ENCODE data around the gene ZC3H10. TPM values are rescaled to one million over a fixed set of nuclear protein-coding genes. Genes with fewer than 3 reads are reported as not detected.
A peak's percentile ranks its signal among the peaks of the same experiment; 100 is the strongest.

Gene ZC3H10
- total RNA-seq, 1 experiment from 2014 or later: 11.3 TPM

GRCh38 chr12:56117778-56118687 is at the start of gene ZC3H10 (continued):
- TF ChIP-seq, protein P1, sequence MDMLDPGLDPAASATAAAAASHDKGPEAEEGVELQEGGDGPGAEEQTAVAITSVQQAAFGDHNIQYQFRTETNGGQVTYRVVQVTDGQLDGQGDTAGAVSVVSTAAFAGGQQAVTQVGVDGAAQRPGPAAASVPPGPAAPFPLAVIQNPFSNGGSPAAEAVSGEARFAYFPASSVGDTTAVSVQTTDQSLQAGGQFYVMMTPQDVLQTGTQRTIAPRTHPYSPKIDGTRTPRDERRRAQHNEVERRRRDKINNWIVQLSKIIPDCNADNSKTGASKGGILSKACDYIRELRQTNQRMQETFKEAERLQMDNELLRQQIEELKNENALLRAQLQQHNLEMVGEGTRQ (CRISPR knock-in tag; IDR thresholded peaks at IDR 0.05): peak; percentile 58; the same call in 1 of the 2 replicates
- TF ChIP-seq ETV6 (CRISPR knock-in tag; IDR thresholded peaks at IDR 0.05) (peak; percentile 99), AR (CRISPR knock-in tag; IDR thresholded peaks at IDR 0.05) (peak; percentile 100), NFYB (CRISPR knock-in tag; conservative IDR thresholded peaks at IDR 0.05; ENCODE audit: low read depth) (no peak; the same call in 1 of the 2 replicates), CTCF (IDR thresholded peaks at IDR 0.05) (no peak), CREB1 (CRISPR knock-in tag; IDR thresholded peaks at IDR 0.05) (peak; percentile 95), AFF4 (CRISPR knock-in tag; IDR thresholded peaks at IDR 0.05; ENCODE audit: borderline replicate concordance) (peak; percentile 99), ESRRA (CRISPR knock-in tag; IDR thresholded peaks at IDR 0.05; ENCODE audit: borderline replicate concordance) (peak; percentile 78; the same call in 1 of the 2 replicates), ZNF512 (CRISPR knock-in tag; IDR thresholded peaks at IDR 0.05; ENCODE audit: borderline replicate concordance) (no peak), NR2C2 (CRISPR knock-in tag; IDR thresholded peaks at IDR 0.05) (peak; percentile 86), PRDM15 (CRISPR knock-in tag; IDR thresholded peaks at IDR 0.05) (no peak), ZBTB21 (CRISPR knock-in tag; IDR thresholded peaks at IDR 0.05; ENCODE audit: borderline replicate concordance) (peak; percentile 86), EMX1 (CRISPR knock-in tag; IDR thresholded peaks at IDR 0.05) (peak; percentile 100)
- TF ChIP-seq, protein P2, sequence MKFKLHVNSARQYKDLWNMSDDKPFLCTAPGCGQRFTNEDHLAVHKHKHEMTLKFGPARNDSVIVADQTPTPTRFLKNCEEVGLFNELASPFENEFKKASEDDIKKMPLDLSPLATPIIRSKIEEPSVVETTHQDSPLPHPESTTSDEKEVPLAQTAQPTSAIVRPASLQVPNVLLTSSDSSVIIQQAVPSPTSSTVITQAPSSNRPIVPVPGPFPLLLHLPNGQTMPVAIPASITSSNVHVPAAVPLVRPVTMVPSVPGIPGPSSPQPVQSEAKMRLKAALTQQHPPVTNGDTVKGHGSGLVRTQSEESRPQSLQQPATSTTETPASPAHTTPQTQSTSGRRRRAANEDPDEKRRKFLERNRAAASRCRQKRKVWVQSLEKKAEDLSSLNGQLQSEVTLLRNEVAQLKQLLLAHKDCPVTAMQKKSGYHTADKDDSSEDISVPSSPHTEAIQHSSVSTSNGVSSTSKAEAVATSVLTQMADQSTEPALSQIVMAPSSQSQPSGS (CRISPR knock-in tag; IDR thresholded peaks at IDR 0.05; ENCODE audit: borderline replicate concordance, low read depth): no peak
- TF ChIP-seq, protein P3, sequence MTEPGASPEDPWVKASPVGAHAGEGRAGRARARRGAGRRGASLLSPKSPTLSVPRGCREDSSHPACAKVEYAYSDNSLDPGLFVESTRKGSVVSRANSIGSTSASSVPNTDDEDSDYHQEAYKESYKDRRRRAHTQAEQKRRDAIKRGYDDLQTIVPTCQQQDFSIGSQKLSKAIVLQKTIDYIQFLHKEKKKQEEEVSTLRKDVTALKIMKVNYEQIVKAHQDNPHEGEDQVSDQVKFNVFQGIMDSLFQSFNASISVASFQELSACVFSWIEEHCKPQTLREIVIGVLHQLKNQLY (CRISPR knock-in tag; IDR thresholded peaks at IDR 0.05): peak; percentile 91; the same call in 1 of the 2 replicates
- TF ChIP-seq, protein P4, sequence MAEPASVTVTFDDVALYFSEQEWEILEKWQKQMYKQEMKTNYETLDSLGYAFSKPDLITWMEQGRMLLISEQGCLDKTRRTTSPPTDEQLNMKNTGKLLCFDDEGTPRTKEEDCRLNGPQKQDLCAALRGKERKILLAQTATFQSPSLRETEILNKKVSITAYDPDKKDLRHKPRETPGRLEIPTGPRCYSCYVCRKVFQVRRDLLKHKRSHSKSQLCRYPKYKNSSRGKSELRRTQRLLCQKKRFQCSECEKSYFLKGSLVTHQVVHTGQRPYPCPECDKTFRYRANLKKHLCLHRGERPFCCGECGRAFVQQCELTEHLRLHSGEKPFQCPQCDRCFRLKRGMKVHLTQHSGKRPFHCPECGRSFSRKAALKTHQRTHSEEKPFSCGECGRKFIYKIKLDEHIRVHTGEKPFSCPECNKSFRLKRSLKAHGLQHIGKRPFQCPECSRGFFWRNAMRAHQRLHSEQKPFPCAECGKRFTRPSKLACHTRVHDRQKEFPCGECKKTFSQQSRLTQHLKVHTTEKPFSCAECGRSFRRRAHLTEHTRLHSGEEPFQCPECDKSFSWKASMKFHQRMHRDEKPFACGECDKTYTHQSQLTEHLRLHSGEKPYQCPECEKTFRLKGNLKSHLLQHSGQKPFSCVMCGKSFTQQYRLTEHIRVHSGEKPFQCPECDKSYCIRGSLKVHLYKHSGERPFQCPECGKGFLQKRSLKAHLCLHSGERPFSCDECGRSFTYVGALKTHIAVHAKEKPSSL (CRISPR knock-in tag; conservative IDR thresholded peaks at IDR 0.05): peak; percentile 99

All from WTC11 (cell line).